AG10803 (cell line): ENCODE results near the gene PPP2CA.

ENCODE experiments used
- DNase-seq: peaks from one replicate; pipeline ENCODE4 v3.0.0; 2010; ENCODE audit warnings: low read depth
- H3K4me3 ChIP-seq: 2 replicates; pipeline ENCODE4 v1.5.1; 2011; ENCODE audit warnings: mild to moderate bottlenecking, low read length, control low read depth
- CTCF ChIP-seq: conservative IDR thresholded peaks from 2 replicates; pipeline ENCODE4 v1.5.1; 2011; ENCODE audit warnings: mild to moderate bottlenecking, low read length, control low read depth, inconsistent platforms

Gene PPP2CA

GRCh38 chr5:134249469-134250379 lies 23.9 kb upstream of the PPP2CA start:
- TF ChIP-seq CTCF, result no peak
- peak; percentile 30 for DNase-seq
- no peak overlapping the region for H3K4me3 ChIP-seq

GRCh38 chr5:134248256-134248655 lies 22.4 kb upstream of the PPP2CA start:
- TF ChIP-seq CTCF, result no peak
- no peak for DNase-seq

GRCh38 chr5:134247428-134248224 lies 21.8 kb upstream of the PPP2CA start:
- H3K4me3 ChIP-seq, result no peak overlapping the region
- DNase-seq, result peak; percentile 86
- no peak for TF ChIP-seq CTCF

More at GRCh38 chr5:134248256-134248655, 22.4 kb upstream of the PPP2CA start:
- H3K4me3 ChIP-seq, result no peak overlapping the region

GRCh38 chr5:134246771-134247427 lies 21.0 kb upstream of the PPP2CA start:
- no peak for TF ChIP-seq CTCF
- no peak for DNase-seq
- H3K4me3 ChIP-seq, result no peak overlapping the region

- no peak for TF ChIP-seq CTCF
- H3K4me3 ChIP-seq, result no peak overlapping the region
These were observed 19.8 kb upstream of the PPP2CA start for GRCh38 chr5:134245692-134246091.

GRCh38 chr5:134245101-134245604 lies 19.3 kb upstream of the PPP2CA start:
- TF ChIP-seq CTCF, result no peak
- DNase-seq, result peak; percentile 37
- H3K4me3 ChIP-seq, result no peak overlapping the region

More at GRCh38 chr5:134245692-134246091, 19.8 kb upstream of the PPP2CA start:
- no peak for DNase-seq
